ENCODE results near the gene STT3A. TPM values are rescaled to one million over a fixed set of nuclear protein-coding genes. Genes with fewer than 3 reads are reported as not detected.
A peak's percentile ranks its signal among the peaks of the same experiment; 100 is the strongest.

The STT3A gene
- total and polyA plus RNA-seq, 2 of the 13 experiments (the other 11 are each of a cell fraction or from before 2014, with no cell fraction given), result 229 to 319 TPM

DNA sequence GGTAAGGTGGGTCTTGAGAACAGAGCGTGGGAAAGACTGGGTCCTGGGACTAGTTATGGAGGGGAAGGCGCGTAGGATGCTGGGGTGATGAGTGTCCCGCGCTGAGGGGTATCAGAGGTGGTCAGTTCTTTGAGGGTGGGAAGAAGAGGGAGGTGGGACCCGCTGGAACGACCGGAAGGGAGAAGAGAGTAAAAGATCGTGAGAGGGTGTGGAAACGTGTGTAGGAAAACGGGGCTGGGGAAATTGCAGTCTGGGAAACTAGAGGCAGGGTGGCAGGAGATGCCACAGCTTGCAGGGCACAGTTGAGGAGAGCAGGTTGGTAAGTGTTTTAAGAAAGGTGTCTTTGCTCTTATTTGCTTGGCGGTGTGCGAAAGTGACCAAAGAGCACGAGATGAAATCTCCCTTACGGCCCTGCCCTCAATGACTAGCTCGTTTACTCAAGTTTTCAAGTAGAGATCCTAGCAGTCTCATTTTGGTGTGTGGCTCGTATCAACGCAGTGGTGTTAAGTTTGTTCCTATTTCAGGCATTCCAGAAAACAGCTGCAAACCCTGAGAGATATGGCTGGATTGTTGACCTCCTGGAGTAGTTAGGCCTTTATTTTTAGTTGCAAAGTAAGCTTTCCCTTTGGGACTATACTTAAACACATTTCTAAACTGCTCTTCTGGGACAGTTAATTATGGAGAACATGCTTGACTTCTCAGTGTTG, 615 bp downstream of the STT3A start (continued):
- no peak for TF ChIP-seq KLF15 (CRISPR knock-in tag; IDR thresholded peaks at IDR 0.05; ENCODE audit: borderline replicate concordance)
- TF ChIP-seq, protein P1, sequence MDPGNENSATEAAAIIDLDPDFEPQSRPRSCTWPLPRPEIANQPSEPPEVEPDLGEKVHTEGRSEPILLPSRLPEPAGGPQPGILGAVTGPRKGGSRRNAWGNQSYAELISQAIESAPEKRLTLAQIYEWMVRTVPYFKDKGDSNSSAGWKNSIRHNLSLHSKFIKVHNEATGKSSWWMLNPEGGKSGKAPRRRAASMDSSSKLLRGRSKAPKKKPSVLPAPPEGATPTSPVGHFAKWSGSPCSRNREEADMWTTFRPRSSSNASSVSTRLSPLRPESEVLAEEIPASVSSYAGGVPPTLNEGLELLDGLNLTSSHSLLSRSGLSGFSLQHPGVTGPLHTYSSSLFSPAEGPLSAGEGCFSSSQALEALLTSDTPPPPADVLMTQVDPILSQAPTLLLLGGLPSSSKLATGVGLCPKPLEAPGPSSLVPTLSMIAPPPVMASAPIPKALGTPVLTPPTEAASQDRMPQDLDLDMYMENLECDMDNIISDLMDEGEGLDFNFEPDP (CRISPR knock-in tag; conservative IDR thresholded peaks at IDR 0.05), result no peak
- TF ChIP-seq, protein P2, sequence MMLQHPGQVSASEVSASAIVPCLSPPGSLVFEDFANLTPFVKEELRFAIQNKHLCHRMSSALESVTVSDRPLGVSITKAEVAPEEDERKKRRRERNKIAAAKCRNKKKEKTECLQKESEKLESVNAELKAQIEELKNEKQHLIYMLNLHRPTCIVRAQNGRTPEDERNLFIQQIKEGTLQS (CRISPR knock-in tag; IDR thresholded peaks at IDR 0.05), result no peak
- TF ChIP-seq CHCHD3 (CRISPR knock-in tag; IDR thresholded peaks at IDR 0.05), result no peak
- no peak for TF ChIP-seq NR1H2 (CRISPR knock-in tag; IDR thresholded peaks at IDR 0.05; ENCODE audit: borderline replicate concordance, low read depth)
- no peak for TF ChIP-seq MAFK (conservative IDR thresholded peaks at IDR 0.05 in 1 of 2, IDR thresholded peaks at IDR 0.05 in 1 of 2; ENCODE audit: low read length in 2 of 2)
- peak; percentile 51; the same call in 1 of the 2 replicates for TF ChIP-seq ZNF746 (CRISPR knock-in tag; IDR thresholded peaks at IDR 0.05)
- no peak for TF ChIP-seq BCL6 (CRISPR knock-in tag; IDR thresholded peaks at IDR 0.05)
- no peak for TF ChIP-seq ELF1 (CRISPR knock-in tag; IDR thresholded peaks at IDR 0.05)
- TF ChIP-seq TBL1XR1 (IDR thresholded peaks at IDR 0.05; ENCODE audit: borderline replicate concordance, low read length, partially characterized antibody), result no peak
- no peak for TF ChIP-seq SCMH1 (CRISPR knock-in tag; IDR thresholded peaks at IDR 0.05; ENCODE audit: borderline replicate concordance)
- peak; percentile 25; the same call in 1 of the 2 replicates for TF ChIP-seq HDAC2 (CRISPR knock-in tag; IDR thresholded peaks at IDR 0.05)
- no peak for TF ChIP-seq ZNF317 (CRISPR knock-in tag; IDR thresholded peaks at IDR 0.05)
- no peak for TF ChIP-seq NFRKB (IDR thresholded peaks at IDR 0.05)
- TF ChIP-seq ZNF670 (CRISPR knock-in tag; IDR thresholded peaks at IDR 0.05; ENCODE audit: borderline replicate concordance), result no peak
- TF ChIP-seq ISX (CRISPR knock-in tag; conservative IDR thresholded peaks at IDR 0.05), result no peak
- no peak for TF ChIP-seq RXRB (CRISPR knock-in tag; IDR thresholded peaks at IDR 0.05; ENCODE audit: borderline replicate concordance)
- TF ChIP-seq NR3C1 (CRISPR knock-in tag; IDR thresholded peaks at IDR 0.05), result no peak
- 0 out of 2 replicates have a peak, but pooled peaks have one; percentile 26 for TF ChIP-seq TSC22D2 (CRISPR knock-in tag; IDR thresholded peaks at IDR 0.05; ENCODE audit: borderline replicate concordance)
- TF ChIP-seq HHEX (CRISPR knock-in tag; IDR thresholded peaks at IDR 0.05), result no peak
- TF ChIP-seq, protein P3, sequence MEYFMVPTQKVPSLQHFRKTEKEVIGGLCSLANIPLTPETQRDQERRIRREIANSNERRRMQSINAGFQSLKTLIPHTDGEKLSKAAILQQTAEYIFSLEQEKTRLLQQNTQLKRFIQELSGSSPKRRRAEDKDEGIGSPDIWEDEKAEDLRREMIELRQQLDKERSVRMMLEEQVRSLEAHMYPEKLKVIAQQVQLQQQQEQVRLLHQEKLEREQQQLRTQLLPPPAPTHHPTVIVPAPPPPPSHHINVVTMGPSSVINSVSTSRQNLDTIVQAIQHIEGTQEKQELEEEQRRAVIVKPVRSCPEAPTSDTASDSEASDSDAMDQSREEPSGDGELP (IDR thresholded peaks at IDR 0.05; ENCODE audit: borderline replicate concordance, low read depth), result no peak
- no peak for TF ChIP-seq LCORL (IDR thresholded peaks at IDR 0.05)
- no peak for TF ChIP-seq LCORL (CRISPR knock-in tag; IDR thresholded peaks at IDR 0.05)
- TF ChIP-seq, protein P4, sequence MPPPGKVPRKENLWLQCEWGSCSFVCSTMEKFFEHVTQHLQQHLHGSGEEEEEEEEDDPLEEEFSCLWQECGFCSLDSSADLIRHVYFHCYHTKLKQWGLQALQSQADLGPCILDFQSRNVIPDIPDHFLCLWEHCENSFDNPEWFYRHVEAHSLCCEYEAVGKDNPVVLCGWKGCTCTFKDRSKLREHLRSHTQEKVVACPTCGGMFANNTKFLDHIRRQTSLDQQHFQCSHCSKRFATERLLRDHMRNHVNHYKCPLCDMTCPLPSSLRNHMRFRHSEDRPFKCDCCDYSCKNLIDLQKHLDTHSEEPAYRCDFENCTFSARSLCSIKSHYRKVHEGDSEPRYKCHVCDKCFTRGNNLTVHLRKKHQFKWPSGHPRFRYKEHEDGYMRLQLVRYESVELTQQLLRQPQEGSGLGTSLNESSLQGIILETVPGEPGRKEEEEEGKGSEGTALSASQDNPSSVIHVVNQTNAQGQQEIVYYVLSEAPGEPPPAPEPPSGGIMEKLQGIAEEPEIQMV (CRISPR knock-in tag; IDR thresholded peaks at IDR 0.05; ENCODE audit: low read depth), result 0 out of 2 replicates have a peak, but pooled peaks have one; percentile 11
- TF ChIP-seq PTBP1 (IDR thresholded peaks at IDR 0.05; ENCODE audit: low read depth, low read length, poor library complexity, severe bottlenecking), result no peak
